B cell (primary cell): ENCODE data around the gene HP1BP3.

Source experiments
- EZH2 ChIP-seq: IDR thresholded peaks from 2 replicates; pipeline ENCODE4 v1.6.1; 2012; ENCODE audit warnings: borderline replicate concordance, low read depth, mild to moderate bottlenecking, moderate library complexity, low read length; ENCODE audit not compliant: insufficient read depth, poor library complexity, severe bottlenecking
- TF ChIP-seq, protein P1 (sequence below): fragments of 200-600 bp; IDR thresholded peaks from one replicate; pipeline ENCODE4 v1.8.0; 2022; ENCODE audit warnings: antibody characterized with exemption, mild to moderate bottlenecking

DNA sequence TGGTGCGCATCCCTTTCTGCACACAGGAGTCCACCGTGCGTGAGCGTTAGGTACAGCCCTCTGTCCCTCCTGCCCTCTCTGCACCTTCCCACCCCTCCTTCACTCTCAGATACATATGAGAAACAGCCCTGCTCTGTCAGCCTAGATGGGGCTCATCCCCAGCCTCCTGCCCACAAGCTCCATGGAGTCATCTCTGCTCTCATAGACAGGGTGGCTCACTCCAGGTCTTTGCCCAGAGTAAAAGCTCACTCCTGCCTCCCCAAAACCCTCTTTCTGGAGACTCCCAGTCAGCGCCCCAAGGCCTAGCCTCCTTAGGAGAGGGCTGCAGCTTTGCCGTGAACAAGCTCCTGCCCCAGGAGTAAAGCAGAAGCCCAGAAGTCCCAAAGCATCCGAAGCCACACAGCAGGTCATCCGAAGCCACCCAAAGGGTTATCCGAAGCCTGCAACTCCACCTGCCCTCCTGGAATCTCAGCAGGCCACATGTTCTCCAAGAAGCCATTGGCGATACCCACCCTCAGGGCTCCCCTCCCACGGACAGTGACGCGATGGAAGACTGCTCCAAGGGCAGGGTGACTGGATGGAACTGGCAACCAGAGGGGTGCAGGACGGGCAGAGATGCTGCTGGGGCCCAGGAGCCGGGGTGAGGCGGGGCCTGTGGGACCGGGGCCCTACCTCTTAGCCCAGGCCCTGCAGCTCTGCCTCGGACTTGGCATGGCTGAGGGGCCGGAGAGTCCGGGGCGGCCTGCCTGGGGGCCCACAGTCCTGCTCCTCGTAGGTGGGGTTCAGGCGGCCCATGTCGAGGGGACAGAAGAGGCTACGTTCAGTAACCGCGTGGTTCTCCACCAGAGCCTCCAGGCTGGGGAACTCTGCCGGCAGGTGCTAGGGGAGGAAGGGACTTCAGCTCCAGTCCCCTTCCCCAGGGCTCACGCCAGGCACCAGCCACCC lies 65.7 kb downstream of the HP1BP3 start:
- TF ChIP-seq, protein P1, sequence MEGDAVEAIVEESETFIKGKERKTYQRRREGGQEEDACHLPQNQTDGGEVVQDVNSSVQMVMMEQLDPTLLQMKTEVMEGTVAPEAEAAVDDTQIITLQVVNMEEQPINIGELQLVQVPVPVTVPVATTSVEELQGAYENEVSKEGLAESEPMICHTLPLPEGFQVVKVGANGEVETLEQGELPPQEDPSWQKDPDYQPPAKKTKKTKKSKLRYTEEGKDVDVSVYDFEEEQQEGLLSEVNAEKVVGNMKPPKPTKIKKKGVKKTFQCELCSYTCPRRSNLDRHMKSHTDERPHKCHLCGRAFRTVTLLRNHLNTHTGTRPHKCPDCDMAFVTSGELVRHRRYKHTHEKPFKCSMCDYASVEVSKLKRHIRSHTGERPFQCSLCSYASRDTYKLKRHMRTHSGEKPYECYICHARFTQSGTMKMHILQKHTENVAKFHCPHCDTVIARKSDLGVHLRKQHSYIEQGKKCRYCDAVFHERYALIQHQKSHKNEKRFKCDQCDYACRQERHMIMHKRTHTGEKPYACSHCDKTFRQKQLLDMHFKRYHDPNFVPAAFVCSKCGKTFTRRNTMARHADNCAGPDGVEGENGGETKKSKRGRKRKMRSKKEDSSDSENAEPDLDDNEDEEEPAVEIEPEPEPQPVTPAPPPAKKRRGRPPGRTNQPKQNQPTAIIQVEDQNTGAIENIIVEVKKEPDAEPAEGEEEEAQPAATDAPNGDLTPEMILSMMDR, result no peak
- no peak for TF ChIP-seq EZH2
